Measurements from ENCODE around the gene VASH1.
A peak's percentile ranks its signal among the peaks of the same experiment; 100 is the strongest.

Gene VASH1

GRCh38 chr14:76832503-76832988 is 71.3 kb downstream of the VASH1 start:
- Histone ChIP-seq H3K27ac (replicated peaks) (no peak overlapping the region), H3K27me3 (ENCODE audit: insufficient read depth, poor library complexity, severe bottlenecking) (no peaks in the 10 kb centered on the region), H3K4me3 (replicated peaks; ENCODE audit: insufficient read depth, low read length) (no peak overlapping the region)
- DNase-seq (ENCODE audit: low read depth in 1 of 2, low spot score in 1 of 2) = peak in 1 of 2 experiments; percentile 29
- TF ChIP-seq, protein P1, sequence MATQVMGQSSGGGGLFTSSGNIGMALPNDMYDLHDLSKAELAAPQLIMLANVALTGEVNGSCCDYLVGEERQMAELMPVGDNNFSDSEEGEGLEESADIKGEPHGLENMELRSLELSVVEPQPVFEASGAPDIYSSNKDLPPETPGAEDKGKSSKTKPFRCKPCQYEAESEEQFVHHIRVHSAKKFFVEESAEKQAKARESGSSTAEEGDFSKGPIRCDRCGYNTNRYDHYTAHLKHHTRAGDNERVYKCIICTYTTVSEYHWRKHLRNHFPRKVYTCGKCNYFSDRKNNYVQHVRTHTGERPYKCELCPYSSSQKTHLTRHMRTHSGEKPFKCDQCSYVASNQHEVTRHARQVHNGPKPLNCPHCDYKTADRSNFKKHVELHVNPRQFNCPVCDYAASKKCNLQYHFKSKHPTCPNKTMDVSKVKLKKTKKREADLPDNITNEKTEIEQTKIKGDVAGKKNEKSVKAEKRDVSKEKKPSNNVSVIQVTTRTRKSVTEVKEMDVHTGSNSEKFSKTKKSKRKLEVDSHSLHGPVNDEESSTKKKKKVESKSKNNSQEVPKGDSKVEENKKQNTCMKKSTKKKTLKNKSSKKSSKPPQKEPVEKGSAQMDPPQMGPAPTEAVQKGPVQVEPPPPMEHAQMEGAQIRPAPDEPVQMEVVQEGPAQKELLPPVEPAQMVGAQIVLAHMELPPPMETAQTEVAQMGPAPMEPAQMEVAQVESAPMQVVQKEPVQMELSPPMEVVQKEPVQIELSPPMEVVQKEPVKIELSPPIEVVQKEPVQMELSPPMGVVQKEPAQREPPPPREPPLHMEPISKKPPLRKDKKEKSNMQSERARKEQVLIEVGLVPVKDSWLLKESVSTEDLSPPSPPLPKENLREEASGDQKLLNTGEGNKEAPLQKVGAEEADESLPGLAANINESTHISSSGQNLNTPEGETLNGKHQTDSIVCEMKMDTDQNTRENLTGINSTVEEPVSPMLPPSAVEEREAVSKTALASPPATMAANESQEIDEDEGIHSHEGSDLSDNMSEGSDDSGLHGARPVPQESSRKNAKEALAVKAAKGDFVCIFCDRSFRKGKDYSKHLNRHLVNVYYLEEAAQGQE (IDR thresholded peaks at IDR 0.05; ENCODE audit: insufficient replicate concordance, low read depth) = no peak
- TF ChIP-seq POLR2AphosphoS5 (IDR thresholded peaks at IDR 0.05; ENCODE audit: low read depth) (no peak), SPI1 (IDR thresholded peaks at IDR 0.05; ENCODE audit: borderline replicate concordance, low read depth) (no peak), GABPA (IDR thresholded peaks at IDR 0.05; ENCODE audit: low read depth) (no peak), CTCF (IDR thresholded peaks at IDR 0.05; ENCODE audit: insufficient read depth, low read length) (no peak)
